K562 (cell line): ENCODE results near the gene KCNK1. TPM values are rescaled to one million over a fixed set of nuclear protein-coding genes. Genes with fewer than 3 reads are reported as not detected.

Experiments
- ATAC-seq: fragments of 200-7000 bp; cut with Tn5 transposase; 3 replicates; pipeline ENCODE4 v1.9.1; 2020; ENCODE audit warnings: moderate library complexity
- BruUV-seq: library from RNA; stranded (reverse); fragments of 400-500 nt; replicated peaks from 2 replicates; lab custom pipeline; 2021; lab: Mats Ljungman, UMichigan
- CTCF ChIA-PET: fragments of 300-600 bp; formaldehyde crosslinking; extraction: SDS; loops from one replicate; lab custom pipeline; 2021; ENCODE audit warnings: low intra/inter-chr PET ratio; lab: Yijun Ruan, JAX
- POLR2A ChIA-PET: fragments of 300-600, 350-650 bp; sonication (Branson Sonifier 250); formaldehyde crosslinking; extraction: SDS; loops from one replicate; lab custom pipeline; 2021; ENCODE audit warnings: antibody characterized with exemption, inconsistent platforms; lab: Yijun Ruan, JAX
- DNase-seq, 4 experiments: peaks; one replicate each; pipeline versions ENCODE4 v3.0.0 to v3.0.0-alpha.2; 2011 to 2018; ENCODE audit warnings: low spot score in 3 of 4, mixed read lengths in 3 of 4; ENCODE audit errors: extremely low read depth in 1 of 4
- FAIRE-seq: peaks from 2 replicates; lab custom pipeline; 2011; peaks lifted over from hg19 to GRCh38; lab: Jason Lieb, UNC
- H2AFZ ChIP-seq: 2 replicates; pipeline ENCODE4 v1.6.0; 2011; ENCODE audit warnings: low read depth, low read length, control low read depth, inconsistent platforms
- H3K27ac ChIP-seq: fragments of 200-600 bp; 3 replicates; pipeline ENCODE4 v1.8.0; 2011; ENCODE audit warnings: low read depth, mild to moderate bottlenecking, control low read depth, inconsistent platforms, low read length, moderate library complexity, mixed read lengths; ENCODE audit errors: extremely low read depth
- H3K27me3 ChIP-seq, 2 experiments: fragments of 300-600 bp in 1 of 2; 2 replicates in 1 of 2; 3 replicates in 1 of 2; pipeline versions ENCODE4 v1.6.0 to v1.8.0; 2011; ENCODE audit warnings: inconsistent platforms in 2 of 2, low read length in 2 of 2, mild to moderate bottlenecking in 1 of 2, mixed read lengths in 1 of 2, moderate library complexity in 1 of 2; ENCODE audit not compliant: control insufficient read depth in 2 of 2, insufficient read depth in 2 of 2
- H3K36me3 ChIP-seq: fragments of 300-600 bp; 3 replicates; pipeline ENCODE4 v1.8.0; 2011; ENCODE audit warnings: mild to moderate bottlenecking, low read length, inconsistent platforms; ENCODE audit not compliant: control insufficient read depth, insufficient read depth
- H3K4me1 ChIP-seq, 2 experiments: fragments of 200-600 bp in 1 of 2; replicated peaks in 1 of 2; 2 replicates in 1 of 2; 3 replicates in 1 of 2; pipeline versions ENCODE4 v1.5.1 to v1.8.0; 2011; ENCODE audit warnings: inconsistent platforms in 2 of 2, low read length in 2 of 2, mild to moderate bottlenecking in 1 of 2, mixed read lengths in 1 of 2, moderate library complexity in 1 of 2; ENCODE audit not compliant: control insufficient read depth in 2 of 2, insufficient read depth in 2 of 2
- H3K4me2 ChIP-seq: 2 replicates; pipeline ENCODE4 v1.6.1; 2011; ENCODE audit warnings: low read length, control low read depth, inconsistent platforms, mixed read lengths; ENCODE audit not compliant: insufficient read depth
- H3K4me3 ChIP-seq: fragments of 200-600 bp; sonication (generic), shearing (Covaris generic); 2 replicates; pipeline ENCODE4 v1.5.1; 2016; ENCODE audit warnings: control low read depth, inconsistent platforms
- H3K79me2 ChIP-seq: fragments of 200-600 bp; 3 replicates; pipeline ENCODE4 v1.8.0; 2011; ENCODE audit warnings: low read length, inconsistent platforms; ENCODE audit not compliant: control insufficient read depth, insufficient read depth
- H3K9ac ChIP-seq, 2 experiments: 2 replicates each; pipeline versions ENCODE4 v1.6.0 to v1.6.1; 2011; ENCODE audit warnings: low read depth in 2 of 2, low read length in 2 of 2, control low read depth in 1 of 2, inconsistent platforms in 1 of 2, mild to moderate bottlenecking in 1 of 2, mixed read lengths in 1 of 2; ENCODE audit not compliant: insufficient read depth in 1 of 2
- H3K9me1 ChIP-seq: one replicate; pipeline ENCODE4 v1.6.0; 2011; ENCODE audit warnings: inconsistent platforms, mild to moderate bottlenecking, low read length, moderate library complexity; ENCODE audit not compliant: control insufficient read depth, insufficient read depth
- H3K9me3 ChIP-seq: replicated peaks from 2 replicates; pipeline ENCODE4 v1.5.1; 2011; ENCODE audit warnings: low read depth, low read length, inconsistent platforms; ENCODE audit not compliant: control insufficient read depth, insufficient read depth
- H4K20me1 ChIP-seq: replicated peaks from 2 replicates; pipeline ENCODE4 v1.6.1; 2011; ENCODE audit warnings: low read length, inconsistent platforms, mixed read lengths; ENCODE audit not compliant: control insufficient read depth, insufficient read depth
- ATF1 ChIP-seq, 2 experiments: fragments of 450-650 bp in 1 of 2; IDR thresholded peaks; 2 replicates each; pipeline ENCODE4 v1.6.1; 2016; ENCODE audit warnings: missing compliant biosample characterization in 1 of 2, missing genetic modification characterization in 1 of 2
- CHD1 ChIP-seq: fragments of 200-600 bp; sonication (generic); IDR thresholded peaks from one replicate; pipeline ENCODE4 v1.6.1; 2012; ENCODE audit warnings: mild to moderate bottlenecking, moderate library complexity, low read length, inconsistent platforms
- CREB1 ChIP-seq, 2 experiments: sonication (generic) in 1 of 2; formaldehyde crosslinking in 1 of 2; IDR thresholded peaks; 2 replicates each; pipeline versions ENCODE4 v1.6.1 to v1.8.0; 2012 to 2022; ENCODE audit warnings: inconsistent platforms in 1 of 2, mild to moderate bottlenecking in 1 of 2, missing genetic modification reagents in 1 of 2, moderate library complexity in 1 of 2
- HDAC1 ChIP-seq, 2 experiments: fragments of 450-650 bp; IDR thresholded peaks; 2 replicates each; pipeline ENCODE4 v1.6.1; 2016 to 2017; ENCODE audit warnings: inconsistent platforms in 1 of 2, mild to moderate bottlenecking in 1 of 2, moderate library complexity in 1 of 2
- MAZ ChIP-seq, 2 experiments: fragments of 450-650 bp in 1 of 2; sonication (generic) in 1 of 2; formaldehyde crosslinking; IDR thresholded peaks in 1 of 2; conservative IDR thresholded peaks in 1 of 2; 2 replicates each; pipeline versions ENCODE4 v1.4.0 to v1.5.0; 2020; ENCODE audit warnings: mild to moderate bottlenecking in 1 of 2, missing genetic modification reagents in 1 of 2
- PHTF2 ChIP-seq: fragments of 250-450 bp; sonication (Bioruptor Pico); IDR thresholded peaks from 2 replicates; pipeline ENCODE4 v1.5.0; 2021; ENCODE audit warnings: mild to moderate bottlenecking
- POLR2G ChIP-seq: fragments of 200-400 bp; formaldehyde crosslinking; IDR thresholded peaks from 2 replicates; pipeline ENCODE4 v1.6.1; 2017; ENCODE audit warnings: low read depth, mild to moderate bottlenecking, antibody characterized with exemption, low read length, moderate library complexity
- POLR3G ChIP-seq: IDR thresholded peaks from 2 replicates; pipeline ENCODE4 v1.6.1; 2011; ENCODE audit not compliant: insufficient read length, insufficient replicate concordance; ENCODE audit errors: extremely low read depth
- TAF1 ChIP-seq: IDR thresholded peaks from 2 replicates; pipeline ENCODE4 v1.6.1; 2011; ENCODE audit warnings: mild to moderate bottlenecking, low read length, moderate library complexity; ENCODE audit not compliant: insufficient read depth, control insufficient read depth, severe bottlenecking; ENCODE audit errors: extremely low read depth
- ZFX ChIP-seq: sonication (generic); formaldehyde crosslinking; IDR thresholded peaks from 2 replicates; pipeline ENCODE4 v1.8.0; 2022; ENCODE audit warnings: mild to moderate bottlenecking, missing genetic modification reagents, moderate library complexity
- ZKSCAN8 ChIP-seq: fragments of 200-800 bp; sonication (Bioruptor generic); IDR thresholded peaks from 2 replicates; pipeline ENCODE4 v1.6.1; 2016; ENCODE audit warnings: missing genetic modification characterization, missing compliant biosample characterization
- WGBS: fragments of 100-300 bp; shearing (Covaris generic); methylation state at CpG from one replicate; pipeline ENCODE4 v1.1.6; 2016; ENCODE audit warnings: low coverage, mixed read lengths; ENCODE audit not compliant: insufficient coverage; ENCODE audit errors: missing lambda C conversion rate; 5-methylcytosine and 5-hydroxymethylcytosine counted together
- in situ Hi-C: fragments of 300-500 bp; cut with MboI; formaldehyde crosslinking; loops from 4 replicates; pipeline ENCODE4 v1.15.0; 2018; ENCODE audit warnings: inconsistent platforms, mixed read lengths
- intact Hi-C: fragments of 100-400 bp; cut with micrococcal nuclease; formaldehyde crosslinking; loops from 2 replicates; pipeline ENCODE4 v1.14.2; 2022
- polyA plus RNA-seq, 8 experiments: library from polyadenylated mRNA; depleted of rRNA in 4 of 8; stranded (reverse) in 5 of 8; unstranded in 3 of 8; fragments of >200 nt; fragmentation: Nextera tagmentation in 2 of 8; fragmentation: Illumina TruSeq in 1 of 8; extraction: Ambion mirVana in 2 of 8; extraction: Trizol in 1 of 8; gene quantifications; 2 replicates each; pipeline versions ENCODE4 v1.2.1 to v1.2.3, GENCODE V29; 2011 to 2014; ENCODE audit warnings: inconsistent platforms in 1 of 8, missing spikeins in 1 of 8
- total RNA-seq, 7 experiments: library from RNA; depleted of rRNA in 6 of 7; stranded (reverse); fragments of >200 nt in 6 of 7; fragmentation: Illumina TruSeq in 2 of 7; extraction: Trizol in 2 of 7; gene quantifications; 2 replicates each; pipeline versions ENCODE4 v1.2.1 to v1.2.3, GENCODE V29; 2011 to 2021; ENCODE audit warnings: low replicate concordance in 1 of 7
- TF ChIP-seq, protein P1 (sequence below), 2 experiments: IDR thresholded peaks; 2 replicates each; pipeline ENCODE4 v1.6.1; 2012; ENCODE audit warnings: improper control_type of control experiment in 2 of 2, low read depth in 2 of 2, low read length in 2 of 2, borderline replicate concordance in 1 of 2
- TF ChIP-seq, protein P2 (sequence below): sonication (generic); formaldehyde crosslinking; IDR thresholded peaks from 2 replicates; pipeline ENCODE4 v1.8.0; 2022; ENCODE audit warnings: mild to moderate bottlenecking, missing genetic modification reagents, borderline replicate concordance
- TF ChIP-seq, protein P3 (sequence below): sonication (generic); formaldehyde crosslinking; IDR thresholded peaks from 2 replicates; pipeline ENCODE4 v1.8.0; 2022; ENCODE audit warnings: mild to moderate bottlenecking, missing genetic modification reagents

The KCNK1 gene
- total and polyA plus RNA-seq, 9 of the 15 experiments (the other 6 are each of a cell fraction or from before 2014, with no cell fraction given) = 3.1 to 22.7 (median 6.0) TPM

DNA sequence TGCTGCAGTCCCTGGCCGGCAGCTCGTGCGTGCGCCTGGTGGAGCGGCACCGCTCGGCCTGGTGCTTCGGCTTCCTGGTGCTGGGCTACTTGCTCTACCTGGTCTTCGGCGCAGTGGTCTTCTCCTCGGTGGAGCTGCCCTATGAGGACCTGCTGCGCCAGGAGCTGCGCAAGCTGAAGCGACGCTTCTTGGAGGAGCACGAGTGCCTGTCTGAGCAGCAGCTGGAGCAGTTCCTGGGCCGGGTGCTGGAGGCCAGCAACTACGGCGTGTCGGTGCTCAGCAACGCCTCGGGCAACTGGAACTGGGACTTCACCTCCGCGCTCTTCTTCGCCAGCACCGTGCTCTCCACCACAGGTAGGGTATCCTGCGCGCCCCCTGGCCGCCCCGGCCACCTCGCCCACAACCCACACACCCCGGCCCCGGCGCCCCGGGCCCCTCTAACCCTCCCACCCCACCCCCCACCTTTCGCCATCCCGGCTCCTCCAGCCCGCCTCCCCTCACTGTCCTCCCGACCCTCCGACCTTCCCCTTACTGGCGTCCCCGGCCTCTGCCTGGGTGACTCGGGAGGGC lies 352 bp downstream of the KCNK1 start:
- Histone ChIP-seq H3K27me3 (no peaks in the 10 kb centered on the region), H3K4me3 (peak overlapping the region; percentile 58), H3K36me3 (peaks cover 9% of the 10 kb centered on the region), H3K9me3 (no peaks in the 10 kb centered on the region), H4K20me1 (no peaks in the 10 kb centered on the region), H3K4me1 (peaks cover 24 to 32% of the 10 kb centered on the region in 2 experiments; a peak in 4 of 5 replicates), H3K79me2 (peaks cover 43% of the 10 kb centered on the region), H3K9ac (peak overlapping the region; percentile 70 to 98), H3K27ac (peak overlapping the region; percentile 69), H3K9me1 (no peaks in the 10 kb centered on the region), H3K4me2 (peak overlapping the region; percentile 91), H2AFZ (peak overlapping the region; percentile 84)
- ChIA-PET POLR2A (interaction anchor here (0.7 to 1.7 kb wide), 3 partner anchors 9 to 96 kb away, joined by 3 to 6 read pairs (median 4); no protein-coding TSS in a partner anchor), CTCF (no interaction called here)
- 9% methylated on average over 25 of the region's 43 CpGs for whole genome bisulfite sequencing
- FAIRE-seq (no peak), ATAC-seq (peak; percentile 70), DNase-seq (peak in 2 of 4 experiments; percentile 35 to 60)
- in situ Hi-C loops = no loop called here
- no TSS peak for BruUV-seq
- intact Hi-C loops = no loop called here
- TF ChIP-seq CHD1 (peak; percentile 74), ATF1 (CRISPR knock-in tag; IDR thresholded peaks at IDR 0.05) (no peak), ATF1 (tag; IDR thresholded peaks at IDR 0.05) (no peak), CREB1 (IDR thresholded peaks at IDR 0.05) (no peak), CREB1 (CRISPR knock-in tag; IDR thresholded peaks at IDR 0.05) (peak; percentile 4; the same call in 1 of the 2 replicates), HDAC1 (IDR thresholded peaks at IDR 0.05) (peak in 1 of 2 experiments; percentile 25; a peak in 1 of 4 replicates), POLR2G (peak; percentile 75), MAZ (CRISPR knock-in tag; conservative IDR thresholded peaks at IDR 0.05 in 1 of 2, IDR thresholded peaks at IDR 0.05 in 1 of 2) (peak in 1 of 2 experiments; percentile 31; a peak in 1 of 4 replicates), ZFX (CRISPR knock-in tag) (peak; percentile 49), ZKSCAN8 (CRISPR knock-in tag) (no peak), PHTF2 (no peak), TAF1 (peak; percentile 33), POLR3G (no peak)
- TF ChIP-seq, protein P1, sequence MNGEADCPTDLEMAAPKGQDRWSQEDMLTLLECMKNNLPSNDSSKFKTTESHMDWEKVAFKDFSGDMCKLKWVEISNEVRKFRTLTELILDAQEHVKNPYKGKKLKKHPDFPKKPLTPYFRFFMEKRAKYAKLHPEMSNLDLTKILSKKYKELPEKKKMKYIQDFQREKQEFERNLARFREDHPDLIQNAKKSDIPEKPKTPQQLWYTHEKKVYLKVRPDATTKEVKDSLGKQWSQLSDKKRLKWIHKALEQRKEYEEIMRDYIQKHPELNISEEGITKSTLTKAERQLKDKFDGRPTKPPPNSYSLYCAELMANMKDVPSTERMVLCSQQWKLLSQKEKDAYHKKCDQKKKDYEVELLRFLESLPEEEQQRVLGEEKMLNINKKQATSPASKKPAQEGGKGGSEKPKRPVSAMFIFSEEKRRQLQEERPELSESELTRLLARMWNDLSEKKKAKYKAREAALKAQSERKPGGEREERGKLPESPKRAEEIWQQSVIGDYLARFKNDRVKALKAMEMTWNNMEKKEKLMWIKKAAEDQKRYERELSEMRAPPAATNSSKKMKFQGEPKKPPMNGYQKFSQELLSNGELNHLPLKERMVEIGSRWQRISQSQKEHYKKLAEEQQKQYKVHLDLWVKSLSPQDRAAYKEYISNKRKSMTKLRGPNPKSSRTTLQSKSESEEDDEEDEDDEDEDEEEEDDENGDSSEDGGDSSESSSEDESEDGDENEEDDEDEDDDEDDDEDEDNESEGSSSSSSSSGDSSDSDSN (IDR thresholded peaks at IDR 0.05; ENCODE audit: borderline replicate concordance in 1 of 2, low read depth in 2 of 2, low read length in 2 of 2) = peak in 1 of 2 experiments; percentile 30; a peak in 1 of 4 replicates
- TF ChIP-seq, protein P2, sequence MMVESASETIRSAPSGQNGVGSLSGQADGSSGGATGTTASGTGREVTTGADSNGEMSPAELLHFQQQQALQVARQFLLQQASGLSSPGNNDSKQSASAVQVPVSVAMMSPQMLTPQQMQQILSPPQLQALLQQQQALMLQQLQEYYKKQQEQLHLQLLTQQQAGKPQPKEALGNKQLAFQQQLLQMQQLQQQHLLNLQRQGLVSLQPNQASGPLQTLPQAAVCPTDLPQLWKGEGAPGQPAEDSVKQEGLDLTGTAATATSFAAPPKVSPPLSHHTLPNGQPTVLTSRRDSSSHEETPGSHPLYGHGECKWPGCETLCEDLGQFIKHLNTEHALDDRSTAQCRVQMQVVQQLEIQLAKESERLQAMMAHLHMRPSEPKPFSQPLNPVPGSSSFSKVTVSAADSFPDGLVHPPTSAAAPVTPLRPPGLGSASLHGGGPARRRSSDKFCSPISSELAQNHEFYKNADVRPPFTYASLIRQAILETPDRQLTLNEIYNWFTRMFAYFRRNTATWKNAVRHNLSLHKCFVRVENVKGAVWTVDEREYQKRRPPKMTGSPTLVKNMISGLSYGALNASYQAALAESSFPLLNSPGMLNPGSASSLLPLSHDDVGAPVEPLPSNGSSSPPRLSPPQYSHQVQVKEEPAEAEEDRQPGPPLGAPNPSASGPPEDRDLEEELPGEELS (CRISPR knock-in tag) = no peak
- TF ChIP-seq, protein P3, sequence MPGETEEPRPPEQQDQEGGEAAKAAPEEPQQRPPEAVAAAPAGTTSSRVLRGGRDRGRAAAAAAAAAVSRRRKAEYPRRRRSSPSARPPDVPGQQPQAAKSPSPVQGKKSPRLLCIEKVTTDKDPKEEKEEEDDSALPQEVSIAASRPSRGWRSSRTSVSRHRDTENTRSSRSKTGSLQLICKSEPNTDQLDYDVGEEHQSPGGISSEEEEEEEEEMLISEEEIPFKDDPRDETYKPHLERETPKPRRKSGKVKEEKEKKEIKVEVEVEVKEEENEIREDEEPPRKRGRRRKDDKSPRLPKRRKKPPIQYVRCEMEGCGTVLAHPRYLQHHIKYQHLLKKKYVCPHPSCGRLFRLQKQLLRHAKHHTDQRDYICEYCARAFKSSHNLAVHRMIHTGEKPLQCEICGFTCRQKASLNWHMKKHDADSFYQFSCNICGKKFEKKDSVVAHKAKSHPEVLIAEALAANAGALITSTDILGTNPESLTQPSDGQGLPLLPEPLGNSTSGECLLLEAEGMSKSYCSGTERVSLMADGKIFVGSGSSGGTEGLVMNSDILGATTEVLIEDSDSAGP (CRISPR knock-in tag) = 0 out of 2 replicates have a peak, but pooled peaks have one; percentile 48
